Stimulated activated CD4-positive, alpha-beta T cell treated with anti-CD3 and anti-CD28 coated beads, Interleukin-15, amount 100 ng/mL, for 24 hours (primary cell): ENCODE results near the gene CHCHD10.

Experiments used
- DNase-seq: peaks from one replicate; pipeline ENCODE4 v3.0.0-alpha.2; 2020

Gene CHCHD10

DNA sequence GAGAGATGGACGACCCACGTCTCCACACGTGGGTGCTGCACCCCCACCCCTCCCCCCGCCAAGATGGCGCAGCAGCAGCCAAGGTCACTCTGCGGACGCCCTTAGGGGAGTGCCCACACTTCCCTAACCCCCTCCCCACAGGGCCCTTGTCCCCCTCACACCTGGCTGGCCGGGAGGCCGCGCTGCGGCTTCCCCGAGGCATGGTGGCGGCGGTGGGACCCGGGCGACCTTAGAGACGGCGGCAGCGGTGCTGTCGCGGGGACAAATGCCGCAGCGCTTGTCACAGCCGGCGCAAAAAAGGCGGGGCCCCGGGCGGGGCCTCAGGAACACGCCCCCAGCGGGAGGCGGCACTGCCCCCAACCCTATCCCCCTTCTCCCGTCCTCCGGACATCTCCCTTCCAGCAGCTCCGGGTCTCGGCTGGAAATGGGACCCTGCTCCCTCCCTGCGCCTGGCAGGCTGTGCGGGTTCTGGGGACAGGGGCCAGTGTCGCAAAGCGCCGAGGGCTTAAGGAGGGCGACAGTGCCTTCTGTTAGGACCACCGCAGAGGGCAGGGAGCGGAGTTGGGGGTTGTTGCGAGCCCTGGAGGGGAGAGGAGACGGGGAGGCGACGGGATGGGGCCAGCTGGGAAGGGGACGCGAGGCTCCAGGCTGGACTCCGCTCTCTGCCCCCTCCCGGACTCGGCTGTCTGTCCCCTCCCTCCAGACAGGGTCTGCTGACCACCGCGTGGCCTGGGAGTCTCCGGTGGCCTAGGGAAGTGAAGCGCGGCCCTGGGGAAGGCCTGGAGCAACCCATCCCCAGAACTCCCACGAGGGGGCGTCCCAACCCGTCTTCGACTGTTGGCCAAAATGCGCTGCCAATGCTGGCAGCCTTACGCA is at the start of gene CHCHD10:
Gene CHCHD10 (minus strand): TSS at position 300 of the 876 bp plus-strand sequence. CDS start 98 bp downstream, at position 202.
- DNase-seq, result peak; percentile 88

DNA sequence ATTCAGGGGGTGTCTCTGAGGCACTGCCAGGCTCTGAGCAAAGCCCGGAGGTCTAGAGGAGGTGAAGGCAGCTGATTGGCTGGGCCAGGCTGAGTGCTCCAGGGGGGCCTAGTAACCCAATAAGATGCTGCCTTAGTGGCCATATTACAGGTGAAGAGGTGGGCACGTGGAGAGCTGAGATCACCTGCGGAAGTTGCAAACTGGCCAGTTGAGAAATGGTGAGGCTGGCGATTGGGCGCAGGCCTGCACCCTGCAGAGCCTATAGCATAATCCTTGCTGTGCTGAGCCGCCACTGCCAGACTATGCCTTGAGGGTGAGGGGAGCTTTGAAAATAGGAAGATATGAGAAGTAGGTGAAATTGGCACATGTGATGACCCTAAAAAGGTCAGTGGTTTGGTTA is 49.4 kb upstream of the CHCHD10 start:
- DNase-seq, result no peak

DNA sequence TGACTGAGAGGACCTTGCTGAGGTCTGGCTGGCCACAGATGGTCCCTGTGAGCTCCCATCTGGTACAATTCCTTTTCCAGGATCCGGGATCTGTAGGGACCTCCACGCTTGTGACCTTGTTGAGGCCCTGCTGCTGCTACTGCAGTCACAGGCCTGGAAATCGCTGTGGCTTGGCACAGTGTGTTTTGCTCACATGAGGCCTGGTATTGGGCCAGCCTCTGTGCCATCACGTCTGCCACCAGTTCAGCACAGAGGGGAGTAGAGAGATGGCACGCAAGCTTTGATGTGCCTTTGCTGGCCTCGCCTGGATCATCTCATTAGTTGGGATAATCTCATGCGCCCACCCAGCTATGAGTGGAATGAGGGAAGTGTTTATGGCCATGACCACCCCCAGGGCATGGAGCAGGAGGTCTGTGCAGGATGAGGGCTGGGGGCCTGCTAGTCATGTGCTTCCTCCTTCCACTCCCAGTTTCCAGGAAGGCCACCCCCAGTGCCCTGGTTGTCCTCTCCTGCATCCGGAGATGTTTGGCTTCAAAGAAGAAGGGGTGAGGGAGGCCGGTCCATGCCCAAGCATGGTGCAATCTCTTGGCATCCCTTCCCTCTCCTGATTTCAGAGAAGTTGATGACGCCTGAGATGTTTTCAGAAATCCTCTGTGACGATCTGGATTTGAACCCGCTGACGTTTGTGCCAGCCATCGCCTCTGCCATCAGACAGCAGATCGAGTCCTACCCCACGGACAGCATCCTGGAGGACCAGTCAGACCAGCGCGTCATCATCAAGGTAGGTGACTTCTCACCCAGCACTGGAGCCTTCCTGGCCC is 48.6 kb upstream of the CHCHD10 start:
- DNase-seq, result no peak

DNA sequence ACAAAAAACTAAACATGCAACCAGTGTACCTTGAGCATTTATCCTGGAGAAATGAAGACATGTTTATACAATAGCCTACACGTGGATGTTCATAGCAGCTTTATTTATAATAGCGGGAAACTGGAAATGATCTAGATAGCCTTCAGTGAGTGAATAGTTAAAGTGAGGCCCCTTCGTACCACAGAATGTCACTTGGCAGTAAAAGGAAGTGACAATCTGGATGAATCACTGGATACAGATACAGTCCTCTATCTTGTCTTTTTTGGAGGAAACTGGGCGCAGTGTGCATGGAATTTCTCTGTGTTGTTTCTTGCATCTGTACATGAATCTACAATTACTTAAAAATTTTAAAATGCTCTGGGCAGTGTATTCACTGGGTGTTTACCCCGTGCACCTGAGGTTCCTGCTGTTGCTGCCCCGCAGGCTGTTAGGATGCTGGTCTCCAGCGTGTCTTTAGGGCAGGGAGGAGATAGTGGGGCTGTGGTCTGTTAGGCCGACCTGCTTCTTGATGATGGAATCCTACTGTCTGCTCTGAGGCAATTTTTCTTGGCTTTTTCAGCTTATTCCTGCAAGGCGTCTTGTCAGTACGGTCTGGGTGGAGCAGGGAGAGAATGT is 47.9 kb upstream of the CHCHD10 start:
- no peak for DNase-seq

DNA sequence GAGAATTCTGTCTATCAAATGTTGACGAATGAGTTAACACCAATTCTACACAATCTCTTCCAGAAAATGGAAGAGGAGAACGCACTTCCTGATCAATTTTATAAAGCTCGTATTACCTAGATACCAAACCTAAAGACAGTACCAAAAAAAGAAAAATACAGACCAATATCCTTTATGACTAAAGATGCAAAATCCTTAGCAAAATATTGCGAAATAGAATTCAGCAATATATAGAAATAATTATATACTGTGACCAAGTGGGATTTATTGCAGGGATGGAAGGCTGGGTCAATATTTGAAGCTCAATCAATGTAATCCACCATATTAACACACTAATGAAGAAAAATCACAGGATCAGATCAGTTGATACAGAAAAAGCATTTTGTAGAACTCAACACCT is 44.6 kb upstream of the CHCHD10 start:
- no peak for DNase-seq

DNA sequence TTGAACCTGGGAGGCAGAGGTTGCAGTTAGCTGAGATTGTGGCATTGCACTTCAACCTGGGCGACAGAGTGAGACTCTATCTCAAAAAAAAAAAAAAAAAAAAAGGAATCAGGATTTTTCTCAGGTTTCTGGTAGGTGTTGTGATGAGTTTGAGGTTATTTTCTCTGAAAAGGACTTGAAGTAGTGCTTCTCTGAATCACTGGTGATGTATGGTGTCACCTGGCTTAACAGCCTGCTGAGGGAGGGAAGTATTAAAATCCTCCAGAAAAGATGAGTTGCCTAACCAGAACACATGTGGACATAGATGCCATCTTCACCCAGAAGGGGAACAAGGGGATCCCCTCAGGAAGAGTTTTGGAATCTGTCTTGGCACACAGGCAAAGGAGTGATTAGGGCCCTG is 39.1 kb upstream of the CHCHD10 start:
- no peak for DNase-seq

DNA sequence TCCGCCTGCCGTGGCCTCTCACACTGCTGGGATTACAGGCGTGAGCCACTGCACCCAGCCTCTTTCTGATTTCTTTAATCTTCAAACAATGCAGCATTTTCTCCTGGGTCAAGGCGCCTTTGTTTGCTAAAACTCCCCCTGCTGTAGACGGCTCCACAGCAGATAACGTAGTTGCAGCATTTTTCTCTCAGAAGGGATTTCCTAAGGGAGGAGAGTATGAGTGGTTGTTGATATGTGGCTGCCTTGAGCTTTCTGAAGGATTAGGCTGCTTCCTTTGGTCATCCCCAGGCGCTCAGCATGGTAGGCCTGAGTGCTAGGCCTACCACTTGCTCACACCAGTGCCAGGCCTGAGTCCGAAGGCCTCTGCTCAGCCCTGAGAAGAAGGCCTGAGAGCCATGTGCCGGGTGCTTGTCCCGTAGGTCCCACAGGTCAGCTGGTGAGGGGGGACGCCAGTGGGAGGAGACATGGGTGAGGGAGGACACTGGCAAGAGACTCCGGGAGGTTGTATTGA is 37.1 kb upstream of the CHCHD10 start:
- no peak for DNase-seq

DNA sequence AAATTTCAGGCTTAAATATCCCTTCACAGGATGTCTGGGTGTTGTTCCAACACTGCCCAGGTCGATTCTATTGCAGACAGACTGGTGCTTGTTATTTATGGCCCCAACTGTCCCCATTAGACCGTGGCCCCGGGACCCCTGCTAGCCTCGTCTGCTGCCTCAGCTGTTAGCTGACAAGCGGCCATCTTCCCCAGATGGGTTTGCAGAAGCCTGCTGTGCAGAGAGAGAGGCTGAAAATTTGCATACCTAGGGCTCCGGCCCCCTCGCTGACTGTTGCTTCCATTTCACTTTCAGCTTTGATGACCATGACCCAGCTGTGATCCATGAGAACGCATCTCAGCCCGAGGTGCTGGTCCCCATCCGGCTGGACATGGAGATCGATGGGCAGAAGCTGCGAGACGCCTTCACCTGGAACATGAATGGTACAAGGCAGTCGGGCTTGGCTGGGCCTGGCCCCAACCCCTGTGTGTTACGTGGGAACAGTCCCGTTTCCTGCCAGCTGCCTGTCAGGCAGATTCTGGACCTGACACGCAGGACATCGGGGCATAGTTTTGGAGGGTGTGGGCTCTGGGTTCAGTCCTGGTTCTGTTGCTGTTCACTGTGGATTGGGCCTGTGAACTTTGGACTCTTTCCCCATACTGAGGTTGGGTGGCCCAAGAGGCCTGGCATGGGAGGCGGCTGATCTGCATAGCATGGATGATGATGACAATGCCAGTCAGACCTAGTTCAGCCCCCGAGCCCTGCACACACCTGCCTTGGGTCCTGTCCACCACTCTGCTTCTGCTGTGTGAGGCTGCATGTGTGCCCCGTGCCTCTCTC is 35.4 kb upstream of the CHCHD10 start:
- DNase-seq, result no peak

DNA sequence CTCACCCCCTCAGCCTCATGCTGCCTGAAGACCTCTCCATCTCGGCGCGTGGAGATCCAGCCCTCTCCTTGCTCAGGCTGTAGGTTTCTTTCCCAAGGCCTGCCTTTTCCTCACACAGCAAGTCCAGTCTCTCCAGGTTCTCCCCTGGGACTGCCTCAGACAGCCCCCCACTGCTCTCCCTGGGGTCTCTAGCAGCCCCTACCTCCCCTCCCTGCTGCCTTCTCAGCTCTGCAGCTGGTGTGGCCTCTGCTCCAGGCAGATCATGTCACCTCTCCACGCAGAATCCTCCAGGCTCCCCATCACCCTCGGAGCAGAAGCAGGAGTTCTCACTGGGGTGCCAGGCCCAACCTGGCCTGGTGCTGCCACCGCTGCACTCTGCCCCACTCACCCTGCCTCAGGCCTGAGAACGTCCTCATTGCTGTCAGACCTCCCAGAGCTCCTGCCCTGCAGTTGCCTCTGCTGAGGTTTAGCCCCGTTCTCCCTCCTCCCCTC is 34.2 kb upstream of the CHCHD10 start:
- DNase-seq, result no peak

DNA sequence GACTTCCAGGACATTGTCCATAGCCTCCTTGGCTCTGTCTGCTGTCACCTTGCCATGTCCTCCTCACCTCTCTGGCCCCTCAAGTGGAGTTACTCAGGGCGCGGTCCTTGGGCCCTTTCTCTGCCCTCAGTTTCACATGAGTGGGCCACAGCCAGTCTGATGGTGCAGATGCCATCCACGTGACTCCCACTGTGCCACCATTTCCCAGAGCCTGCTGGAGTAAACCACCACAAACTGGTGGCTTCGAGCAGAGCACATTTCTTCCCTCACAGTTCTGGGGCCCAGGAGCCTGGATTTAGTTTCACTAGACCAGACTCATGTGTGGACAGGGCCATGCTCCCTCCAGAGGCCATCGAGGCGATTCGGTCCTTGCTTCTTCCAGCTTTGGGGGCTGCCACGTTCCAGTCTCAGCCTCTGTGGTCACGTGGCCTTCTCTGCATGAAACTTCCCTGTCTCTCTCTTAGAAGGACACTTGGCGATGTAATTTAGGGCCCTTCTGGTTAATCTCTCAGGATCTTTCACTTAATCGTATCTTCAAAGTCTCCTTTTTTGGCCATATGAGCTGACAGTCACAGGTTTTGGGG is 33.6 kb upstream of the CHCHD10 start:
- DNase-seq, result no peak

DNA sequence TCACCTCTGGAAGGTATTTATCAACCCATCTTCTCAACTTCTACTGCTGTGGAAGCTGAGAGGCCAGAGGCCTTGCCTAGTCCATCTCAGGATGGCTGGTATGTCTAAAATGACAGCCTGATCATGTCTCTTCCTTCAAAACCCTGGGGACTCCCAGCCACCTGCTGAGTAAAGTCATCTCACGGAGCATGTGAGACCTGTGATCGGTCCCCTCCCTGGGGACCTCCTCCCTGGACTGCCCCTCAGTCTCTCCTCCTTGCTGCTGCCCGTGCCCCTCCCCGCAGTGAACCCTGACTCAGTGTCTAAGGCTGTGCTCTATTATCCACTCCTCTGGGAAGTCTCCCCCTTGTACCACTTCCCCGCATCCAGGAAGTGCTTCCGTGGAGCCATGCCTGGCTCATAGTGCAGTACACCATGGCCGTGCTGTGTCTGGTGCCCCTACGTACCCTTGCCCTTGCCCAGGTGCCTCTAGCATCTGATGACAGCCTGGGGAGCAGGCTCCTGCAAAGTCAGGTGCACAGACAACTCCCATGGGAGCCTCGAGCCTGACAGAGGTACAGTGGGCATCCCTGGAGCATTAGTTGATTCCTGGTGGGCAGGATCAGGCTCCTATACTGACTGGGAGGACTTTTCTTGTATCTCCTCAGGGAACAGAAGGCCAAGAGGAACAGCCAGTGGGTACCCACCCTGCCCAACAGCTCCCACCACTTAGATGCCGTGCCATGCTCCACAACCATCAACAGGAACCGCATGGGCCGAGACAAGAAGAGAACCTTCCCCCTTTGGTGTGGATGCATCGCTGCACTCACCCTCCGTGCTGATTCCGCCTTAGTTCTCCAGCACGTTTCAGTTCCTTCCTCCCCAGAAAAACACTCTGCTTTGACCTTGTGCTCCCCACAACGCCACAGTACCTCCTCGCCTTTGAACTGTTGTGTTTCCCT is 32.8 kb upstream of the CHCHD10 start:
- no peak for DNase-seq

DNA sequence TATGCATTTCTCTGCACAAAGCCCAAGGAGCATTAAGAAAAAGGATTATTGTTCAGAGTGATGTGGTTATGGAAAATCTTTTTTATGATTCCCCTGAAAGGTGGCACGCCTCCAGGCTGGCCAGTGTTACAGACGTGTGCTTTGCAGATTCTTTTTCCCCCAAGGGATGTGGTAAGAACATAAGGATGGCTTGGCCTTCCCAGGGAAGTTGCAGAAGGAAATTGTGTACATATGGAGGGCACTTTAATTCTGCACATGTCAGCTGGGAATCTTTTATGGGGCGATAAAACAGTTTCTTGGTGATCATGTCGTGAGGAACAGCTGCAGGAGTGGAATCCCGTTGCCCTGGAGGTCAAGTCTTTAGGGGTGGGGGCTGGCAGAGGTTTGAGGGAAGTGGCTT is 28.7 kb upstream of the CHCHD10 start:
- no peak for DNase-seq

DNA sequence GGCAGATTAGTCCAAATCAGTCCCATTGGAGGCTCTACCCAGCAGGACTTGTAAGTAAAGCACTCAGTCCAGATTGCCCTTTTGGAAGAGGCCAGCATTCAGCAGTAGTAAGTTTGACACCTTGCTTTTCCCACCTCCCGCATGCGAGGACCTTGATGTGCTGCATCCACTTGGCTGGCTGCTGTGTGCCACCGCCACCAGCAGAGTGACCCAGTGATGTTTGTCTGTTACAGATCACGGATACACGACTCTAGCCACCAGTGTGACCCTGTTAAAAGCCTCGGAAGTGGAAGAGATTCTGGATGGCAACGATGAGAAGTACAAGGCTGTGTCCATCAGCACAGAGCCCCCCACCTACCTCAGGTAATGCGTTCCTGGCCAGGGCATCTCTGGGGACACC is 25.6 kb upstream of the CHCHD10 start:
- DNase-seq, result no peak

DNA sequence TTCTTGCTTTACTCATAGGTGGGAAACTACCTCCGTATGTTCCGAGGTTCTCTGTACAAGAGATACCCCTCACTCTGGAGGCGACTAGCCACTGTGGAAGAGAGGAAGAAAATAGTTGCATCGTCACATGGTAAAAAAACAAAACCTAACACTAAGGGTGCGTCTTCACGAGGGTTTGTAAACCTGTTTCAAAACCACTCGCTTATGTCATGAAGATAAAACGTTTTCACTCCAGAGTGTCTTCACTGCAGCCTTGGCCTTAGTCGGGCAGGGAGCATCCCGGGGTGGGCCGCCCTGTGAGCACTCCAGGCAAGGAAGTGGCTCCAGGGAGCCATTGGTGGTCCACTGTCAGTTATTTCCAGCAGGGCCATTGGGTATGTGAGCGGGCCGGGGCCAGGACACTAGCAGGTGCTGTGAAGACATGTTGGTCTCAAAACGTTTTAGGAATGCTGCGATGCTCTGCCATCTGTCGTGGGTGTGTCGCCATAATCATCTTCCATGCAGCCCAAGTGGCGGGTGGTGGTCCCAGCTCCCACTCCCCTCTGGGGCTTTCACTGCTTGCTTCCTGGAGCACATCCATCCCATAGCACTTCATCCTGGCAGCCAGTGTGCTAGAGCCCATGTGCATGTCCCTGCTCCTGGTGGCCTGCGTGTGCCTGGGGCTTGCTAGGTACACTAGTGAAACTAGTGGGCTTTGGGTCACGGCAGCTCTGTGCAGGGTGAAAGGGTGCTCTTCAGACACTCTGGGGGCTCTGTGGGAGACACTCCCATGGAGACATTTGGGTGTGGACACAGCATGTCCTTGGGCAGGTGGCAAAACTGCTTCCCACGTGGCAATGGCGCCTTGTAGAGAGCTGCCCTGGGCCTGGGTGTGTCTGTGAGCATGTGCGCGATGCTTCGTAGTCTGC is 24.2 kb upstream of the CHCHD10 start:
- no peak for DNase-seq

DNA sequence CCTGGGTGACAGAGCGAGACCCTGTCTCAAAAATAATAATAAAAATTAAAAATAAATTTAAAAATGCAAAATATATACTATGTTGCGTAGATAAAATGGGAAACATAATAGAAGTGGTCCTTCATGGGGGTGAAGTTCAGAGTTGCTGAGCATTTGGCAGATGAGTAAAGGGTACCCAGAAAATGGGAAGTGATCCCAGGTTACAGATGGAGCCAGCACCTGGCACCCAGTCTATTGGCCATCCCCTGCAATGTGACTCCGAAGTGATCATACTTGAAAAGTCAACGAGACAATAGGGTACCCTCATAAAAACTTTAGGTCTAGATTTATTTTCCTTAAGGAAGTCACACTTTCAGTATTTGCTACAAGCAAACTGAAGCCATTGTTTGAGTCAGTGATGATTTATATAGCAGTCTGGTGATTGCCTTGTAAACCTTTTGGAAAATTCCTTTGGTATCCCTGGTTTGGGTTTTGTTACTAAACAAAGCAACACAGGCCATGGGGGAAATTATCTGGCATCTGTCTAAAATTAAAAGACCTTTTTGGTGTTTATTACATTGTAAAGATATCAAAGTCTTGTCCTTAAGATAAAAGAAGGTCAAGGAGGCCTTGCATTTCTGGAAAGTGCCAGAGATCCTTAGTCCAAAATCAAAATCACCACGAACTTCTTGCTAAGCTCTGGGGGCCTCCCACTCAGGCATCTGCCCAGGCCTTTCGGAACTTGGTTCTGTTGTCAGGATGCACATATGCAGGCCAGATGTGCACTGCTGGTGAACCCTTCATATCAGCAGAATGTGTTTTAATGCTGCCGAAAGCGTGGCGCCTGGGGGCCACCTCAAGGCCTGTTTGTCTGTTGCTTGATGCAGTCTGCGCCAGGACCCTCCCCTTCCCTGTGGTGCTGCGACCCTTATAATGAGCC is 23.3 kb upstream of the CHCHD10 start:
- no peak for DNase-seq

DNA sequence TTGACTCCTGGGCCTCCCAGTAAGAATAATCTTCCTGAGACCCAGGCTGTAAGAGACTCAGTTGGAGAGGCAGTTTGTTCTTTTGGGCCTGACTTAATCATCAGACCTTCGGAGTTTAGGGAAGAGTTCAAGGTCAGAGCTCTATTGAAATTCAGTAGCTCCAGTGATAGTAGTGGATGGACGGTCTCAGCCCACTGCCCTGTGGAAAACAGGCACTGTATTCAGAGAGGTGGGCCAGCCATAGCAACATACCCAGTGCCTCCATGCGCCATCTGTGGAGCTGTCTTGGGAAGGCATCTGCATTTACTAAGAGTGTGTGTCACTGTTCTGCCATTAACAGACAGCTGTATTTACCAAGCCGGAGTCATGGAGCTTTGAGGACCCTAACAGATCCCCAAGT is 21.9 kb upstream of the CHCHD10 start:
- no peak for DNase-seq

DNA sequence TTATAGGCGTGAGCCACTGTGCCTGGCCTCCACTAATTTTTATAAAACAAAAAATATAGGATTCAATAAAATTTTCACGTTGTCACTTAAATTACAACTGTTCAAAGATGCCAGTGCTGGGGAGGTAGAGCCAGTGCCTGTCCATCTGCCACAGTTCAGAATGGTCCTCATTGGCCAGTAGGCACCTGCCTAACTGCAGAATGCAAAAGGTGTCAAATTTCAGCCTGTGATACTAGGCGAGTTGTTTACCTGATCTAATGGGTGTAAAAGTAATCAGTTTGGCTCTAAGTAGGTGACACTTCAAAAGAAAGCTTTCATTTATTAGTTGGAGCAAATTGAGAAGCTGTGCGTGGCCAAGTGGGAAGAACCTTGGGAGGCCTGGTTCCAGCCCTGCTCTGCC is 21.3 kb upstream of the CHCHD10 start:
- DNase-seq, result no peak

DNA sequence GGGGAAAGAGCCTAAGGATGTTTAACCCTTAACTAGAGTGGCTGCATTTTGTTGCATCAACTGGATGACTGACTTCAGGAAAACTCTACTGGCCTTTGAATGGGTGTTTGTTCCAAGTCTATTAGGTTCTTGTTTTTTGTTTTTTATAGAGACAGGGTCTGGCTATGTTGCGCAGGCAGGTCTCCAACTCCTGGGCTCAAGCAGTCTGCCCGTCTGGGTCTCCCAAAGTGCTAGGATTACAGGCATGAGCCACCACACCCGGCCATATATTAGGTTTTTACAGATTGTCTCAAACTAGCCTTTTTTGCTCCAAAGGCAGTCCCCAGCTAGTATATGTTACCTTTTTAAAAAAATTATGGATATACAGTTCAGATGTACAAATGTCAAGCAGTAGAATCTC is 20.1 kb upstream of the CHCHD10 start:
- no peak for DNase-seq

DNA sequence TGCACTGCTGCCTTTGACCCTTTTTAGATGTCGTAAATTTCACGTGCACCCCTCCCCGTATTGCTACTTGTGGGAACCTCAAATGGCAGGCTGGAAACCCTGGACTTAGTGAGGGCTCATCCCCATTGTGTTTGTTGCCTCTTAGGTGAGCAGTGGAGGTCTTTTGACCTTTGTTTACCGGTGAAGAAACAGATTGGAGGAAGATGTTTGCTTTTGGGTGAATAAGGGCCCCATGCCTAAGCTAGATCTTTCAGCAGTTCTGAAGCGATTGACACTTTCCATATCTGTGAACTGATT is 19.8 kb upstream of the CHCHD10 start:
- no peak for DNase-seq
